Esophagus muscularis mucosa (tissue), 4 donors: Measurements from ENCODE around the gene HPS4. TPM values are rescaled to one million over a fixed set of nuclear protein-coding genes. Genes with fewer than 3 reads are reported as not detected.

Experiments used
- DNase-seq: peaks from one replicate; pipeline ENCODE4 v3.0.0-alpha.2; 2017; ENCODE audit errors: extremely low spot score
- H3K27ac ChIP-seq, 4 donors: fragments of 200-600 bp; sonication (generic); replicated peaks in 1 of 4; 1 replicate in 3 of 4; 2 replicates in 1 of 4; pipeline ENCODE4 v1.5.1; 2016 to 2019; ENCODE audit warnings: mild to moderate bottlenecking in 1 of 4
- H3K27me3 ChIP-seq, 4 donors: fragments of 200-600 bp; sonication (generic); one replicate each; pipeline versions ENCODE4 v1.5.1 to v1.6.0; 2016 to 2019
- H3K36me3 ChIP-seq, 4 donors: fragments of 200-600 bp; sonication (generic); one replicate each; pipeline ENCODE4 v1.5.1; 2016 to 2019
- H3K4me1 ChIP-seq, 4 donors: fragments of 200-600 bp; sonication (generic); one replicate each; pipeline ENCODE4 v1.5.1; 2016 to 2019
- H3K4me3 ChIP-seq, 4 donors: fragments of 200-600 bp; sonication (generic); 1 replicate in 2 of 4; 2 replicates in 2 of 4; pipeline ENCODE4 v1.5.1; 2016 to 2019; ENCODE audit warnings: mild to moderate bottlenecking in 4 of 4, moderate library complexity in 1 of 4
- H3K9me3 ChIP-seq, 4 donors: fragments of 200-600 bp; sonication (generic); 1 replicate in 3 of 4; 2 replicates in 1 of 4; pipeline ENCODE4 v1.5.1; 2016 to 2019
- CTCF ChIP-seq, 3 experiments: fragments of 200-600 bp in 2 of 3; fragments of 450-650 bp in 1 of 3; sonication (generic) in 2 of 3; IDR thresholded peaks; one replicate each; pipeline ENCODE4 v1.5.1; 2017 to 2019; ENCODE audit warnings: antibody characterized with exemption in 3 of 3, mild to moderate bottlenecking in 2 of 3, moderate library complexity in 1 of 3
- EP300 ChIP-seq: sonication (generic); formaldehyde crosslinking; IDR thresholded peaks from one replicate; pipeline ENCODE4 v1.6.1; 2017; ENCODE audit warnings: antibody characterized with exemption
- POLR2A ChIP-seq: fragments of 450-650 bp; IDR thresholded peaks from one replicate; pipeline ENCODE4 v1.6.1; 2017; ENCODE audit warnings: antibody characterized with exemption, moderate library complexity, mild to moderate bottlenecking, low read depth
- POLR2AphosphoS5 ChIP-seq, 2 donors: sonication (generic); formaldehyde crosslinking; IDR thresholded peaks; one replicate each; pipeline ENCODE4 v1.6.1; 2017; ENCODE audit warnings: antibody characterized with exemption in 2 of 2
- WGBS: methylation state at CpG from one replicate; pipeline ENCODE4 v1.1.5; 2018; 5-methylcytosine and 5-hydroxymethylcytosine counted together
- intact Hi-C: fragments of 100-400 bp; cut with DNase I; formaldehyde crosslinking; loops from one replicate; pipeline ENCODE4 v1.15.1; 2023
- total RNA-seq, 4 donors: library from RNA; depleted of rRNA; stranded (reverse); fragments of >200 nt; gene quantifications; one replicate each; pipeline versions ENCODE4 v1.1.0 to v1.2.1, GENCODE V29; 2016

HPS4 gene
- total RNA-seq, 4 donors from 2014 or later = 15.4 to 17.9 (median 17.5) TPM

GRCh38 chr22:26462051-26462450, 21.5 kb downstream of the HPS4 start:
- 94% methylated on average over 5 of the region's 5 CpGs for WGBS
- intact Hi-C loops = loop anchor here (5.0 kb wide), 1 partner anchor 100 kb away; no protein-coding TSS in a partner anchor
- TF ChIP-seq POLR2A (no peak), CTCF (IDR thresholded peaks at IDR 0.05) (no peak), EP300 (no peak), POLR2AphosphoS5 (IDR thresholded peaks at IDR 0.05) (no peak)
- Histone ChIP-seq H3K4me1 (peaks cover 0 to 11% (median 3%) of the 10 kb centered on the region in 4 donors), H3K36me3 (peaks cover 42 to 96% (median 77%) of the 10 kb centered on the region in 4 donors), H3K4me3 (no peak overlapping the region), H3K9me3 (no peaks in the 10 kb centered on the region), H3K27me3 (no peaks in the 10 kb centered on the region), H3K27ac (no peak overlapping the region)
- DNase-seq = no peak

- Histone ChIP-seq H3K4me3 (no peak overlapping the region), H3K9me3 (no peaks in the 10 kb centered on the region), H3K4me1 (peaks cover 0 to 11% (median 3%) of the 10 kb centered on the region in 4 donors), H3K27ac (no peak overlapping the region), H3K36me3 (peaks cover 43 to 96% (median 78%) of the 10 kb centered on the region in 4 donors), H3K27me3 (no peaks in the 10 kb centered on the region)
- intact Hi-C loops = loop anchor here (2.0 to 5.0 kb wide), 2 partner anchors 62 to 99 kb away; no protein-coding TSS in a partner anchor
- WGBS = 32% methylated on average over 3 of the region's 3 CpGs
- no peak for DNase-seq
- TF ChIP-seq POLR2AphosphoS5 (IDR thresholded peaks at IDR 0.05) (no peak), EP300 (no peak), CTCF (IDR thresholded peaks at IDR 0.05) (peak; percentile 58 to 73 (median 70))
Observed at GRCh38 chr22:26461188-26461810, 22.3 kb downstream of the HPS4 start.

GRCh38 chr22:26460202-26460601, 23.4 kb downstream of the HPS4 start:
- intact Hi-C loops = loop anchor here (2.0 to 5.0 kb wide), 2 partner anchors 61 to 98 kb away; no protein-coding TSS in a partner anchor
- WGBS = 82% methylated on average over 6 of the region's 6 CpGs

GRCh38 chr22:26457661-26458272, 25.8 kb downstream of the HPS4 start:
- H3K4me3 ChIP-seq = no peak overlapping the region
- intact Hi-C loops = no loop called here

More at GRCh38 chr22:26460202-26460601, 23.4 kb downstream of the HPS4 start:
- H3K27ac ChIP-seq = no peak overlapping the region
- DNase-seq = no peak
- no peaks in the 10 kb centered on the region for H3K27me3 ChIP-seq
- no peaks in the 10 kb centered on the region for H3K9me3 ChIP-seq
- peaks cover 34 to 94% (median 75%) of the 10 kb centered on the region in 4 donors for H3K36me3 ChIP-seq
- no peak for TF ChIP-seq EP300
- no peak for TF ChIP-seq POLR2AphosphoS5 (IDR thresholded peaks at IDR 0.05)
- no peak for TF ChIP-seq CTCF (IDR thresholded peaks at IDR 0.05)
- no peak overlapping the region for H3K4me3 ChIP-seq
- peaks cover 0 to 11% (median 3%) of the 10 kb centered on the region in 4 donors for H3K4me1 ChIP-seq

More at GRCh38 chr22:26457661-26458272, 25.8 kb downstream of the HPS4 start:
- Histone ChIP-seq H3K36me3 (peaks cover 30 to 87% (median 69%) of the 10 kb centered on the region in 4 donors), H3K4me1 (no peaks in the 10 kb centered on the region), H3K27me3 (no peaks in the 10 kb centered on the region), H3K27ac (no peak overlapping the region), H3K9me3 (no peaks in the 10 kb centered on the region)
- no peak for TF ChIP-seq POLR2A
- no peak for TF ChIP-seq POLR2AphosphoS5 (IDR thresholded peaks at IDR 0.05)
- TF ChIP-seq CTCF (IDR thresholded peaks at IDR 0.05) = no peak
- no peak for TF ChIP-seq EP300
- WGBS = 94% methylated on average over 25 of the region's 26 CpGs
- no peak for DNase-seq
